Right cardiac atrium (tissue), 5 donors: Measurements from ENCODE around the gene ASXL1. TPM values are rescaled to one million over a fixed set of nuclear protein-coding genes. Genes with fewer than 3 reads are reported as not detected.
"Not testable (repeated sequence)": the region's sequence is repeated elsewhere in the genome, so short reads cannot be mapped to it uniquely, and the experiment has no call there.

Source experiments
- ATAC-seq, 2 donors: fragments of 200-7000 bp; cut with Tn5 transposase; one replicate each; pipeline versions ENCODE4 v1.8.0 to v1.9.1; 2020; ENCODE audit warnings: moderate library complexity in 2 of 2, mild to moderate bottlenecking in 1 of 2
- DNase-seq, 3 donors: peaks; one replicate each; pipeline ENCODE4 v3.0.0-alpha.2; 2020
- H3K27ac ChIP-seq: one replicate; pipeline ENCODE4 v1.5.1; 2013; ENCODE audit warnings: mild to moderate bottlenecking, low read length, control low read depth, moderate library complexity
- H3K27me3 ChIP-seq: one replicate; pipeline ENCODE4 v1.6.1; 2013; ENCODE audit not compliant: control insufficient read depth, insufficient read depth
- H3K4me1 ChIP-seq: one replicate; pipeline ENCODE4 v1.6.1; 2013; ENCODE audit warnings: low read length; ENCODE audit not compliant: control insufficient read depth, insufficient read depth
- H3K4me3 ChIP-seq: one replicate; pipeline ENCODE4 v1.5.1; 2013; ENCODE audit warnings: low read length, control low read depth
- H3K9me3 ChIP-seq: one replicate; pipeline ENCODE4 v1.6.1; 2013; ENCODE audit warnings: low read length; ENCODE audit not compliant: control insufficient read depth
- WGBS: extraction: QIAGEN DNeasy Blood & Tissue Kit; methylation state at CpG from one replicate; pipeline ENCODE4 v1.1.7; 2013; 5-methylcytosine and 5-hydroxymethylcytosine counted together
- intact Hi-C, 4 donors: fragments of 100-400 bp; cut with DNase I; formaldehyde crosslinking; loops; one replicate each; pipeline versions ENCODE4 v1.11.0 to v1.14.0; 2022 to 2023
- polyA plus RNA-seq: library from polyadenylated mRNA; stranded (reverse); fragments of 200-250 nt; gene quantifications from one replicate; pipeline ENCODE4 v1.2.3, GENCODE V29; 2013
- total RNA-seq, 4 donors: library from RNA; stranded (reverse); fragmentation: NEBNext Ultra II Directional; extraction: Animal tissue kit (Norgen Biotek cat#: 25700); gene quantifications; one replicate each; pipeline ENCODE4 v1.2.1, GENCODE V29; 2021
- donor health status: healthy with polysubstance abuse.
- donor health status: DM: no; HTN: yes; CAD: no.
- donor health status: DM: no; HTN: no; CAD: no.
- donor health status: DM: no; HTN: yes; CAD: no; lungs with severe emphysema.
- donor health status: DM: yes; HTN: yes; CAD: no.

Gene ASXL1
- total and polyA plus RNA-seq, 5 donors: 19.1 to 51.3 (median 37.0) TPM

DNA sequence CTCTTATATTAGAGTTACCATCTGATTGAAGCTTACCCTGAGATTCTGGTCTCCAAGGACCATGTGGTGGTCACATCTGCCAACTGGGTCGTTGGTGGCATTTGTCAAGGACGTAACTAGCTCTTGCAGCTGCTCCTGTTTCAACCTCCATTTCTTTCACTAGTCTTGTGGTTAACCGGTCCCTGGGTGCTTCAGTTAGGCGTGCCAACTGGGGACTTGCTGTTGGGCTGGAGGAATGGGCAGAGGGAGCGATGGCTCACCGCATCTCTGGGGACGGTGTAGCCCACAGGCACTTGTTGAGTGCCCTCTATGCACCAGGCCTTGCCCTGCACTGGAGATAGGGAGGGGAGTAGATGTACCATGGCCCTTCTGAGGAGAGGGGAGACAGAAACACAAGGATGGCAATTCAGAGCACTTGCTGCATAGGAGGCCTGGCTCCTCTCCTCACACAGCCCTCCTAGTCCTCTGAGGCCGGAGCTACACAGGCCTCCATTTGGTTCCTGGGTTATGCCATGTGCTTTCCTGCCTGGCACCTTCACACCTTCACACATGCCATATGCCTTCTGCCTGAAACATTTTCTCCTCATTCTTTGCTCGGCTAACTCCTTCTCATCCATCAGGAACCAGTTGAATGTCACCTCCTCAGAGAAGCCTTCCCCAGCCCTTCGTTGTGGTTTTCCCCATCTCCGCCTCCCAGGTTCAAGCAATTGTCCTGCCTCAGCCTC, 20.0 kb upstream of the ASXL1 start:
- no peaks in the 10 kb centered on the region for H3K27me3 ChIP-seq
- DNase-seq (no peak), ATAC-seq (no peak)
- H3K4me1 ChIP-seq: no peaks in the 10 kb centered on the region
- no peak overlapping the region for H3K27ac ChIP-seq
- H3K9me3 ChIP-seq: no peaks in the 10 kb centered on the region
- intact Hi-C loops: no loop called here
- no peak overlapping the region for H3K4me3 ChIP-seq
- WGBS: 88% methylated on average over 11 of the region's 11 CpGs

DNA sequence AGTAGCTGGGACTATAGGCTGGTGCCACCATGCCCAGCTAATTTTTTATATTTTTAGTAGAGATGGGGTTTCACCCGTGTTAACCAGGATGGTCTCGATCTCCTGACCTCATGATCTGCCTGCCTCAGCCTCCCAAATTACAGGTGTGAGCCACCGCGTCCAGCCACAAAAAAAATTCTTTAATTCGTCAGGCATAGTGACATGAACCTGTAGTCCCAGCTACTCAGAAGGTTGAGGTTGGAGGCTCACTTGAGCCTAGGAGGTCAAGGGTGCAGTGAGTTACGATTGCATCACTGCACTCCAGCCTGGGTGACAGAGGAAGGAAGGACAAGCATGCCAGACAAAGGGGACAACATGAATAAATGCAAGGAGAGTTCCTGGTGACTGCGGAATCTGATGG, 19.5 kb upstream of the ASXL1 start:
- DNase-seq (no peak), ATAC-seq (no peak)
- Histone ChIP-seq H3K9me3 (no peaks in the 10 kb centered on the region), H3K4me1 (no peaks in the 10 kb centered on the region), H3K27ac (no peak overlapping the region), H3K4me3 (no peak overlapping the region), H3K27me3 (no peaks in the 10 kb centered on the region)
- intact Hi-C loops: no loop called here
- 87% methylated on average over 7 of the region's 7 CpGs for WGBS

DNA sequence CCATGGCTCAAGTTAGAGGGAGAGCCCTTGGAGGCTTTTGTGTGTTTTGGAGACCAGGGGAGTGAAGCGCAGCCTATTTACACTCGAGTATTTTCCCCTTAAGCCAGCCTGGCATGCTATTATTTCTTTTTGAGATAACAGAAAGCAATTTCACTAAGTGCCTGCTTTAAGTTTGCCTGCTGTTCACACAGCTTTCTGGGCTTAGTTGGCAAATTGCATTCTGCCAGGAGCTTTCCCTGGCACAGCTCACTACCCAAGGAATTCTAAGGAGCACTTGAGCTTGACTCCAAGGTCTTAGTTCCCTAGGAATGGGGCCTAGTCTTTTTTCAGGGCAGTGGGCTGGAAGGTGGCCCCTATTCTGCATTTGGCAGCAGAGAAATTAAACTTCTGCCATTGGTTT, 19.0 kb upstream of the ASXL1 start:
- ATAC-seq (no peak), DNase-seq (no peak)
- 58% methylated on average over 2 of the region's 2 CpGs for WGBS
- no peaks in the 10 kb centered on the region for H3K4me1 ChIP-seq
- H3K9me3 ChIP-seq: no peaks in the 10 kb centered on the region
- intact Hi-C loops: no loop called here
- no peaks in the 10 kb centered on the region for H3K27me3 ChIP-seq
- no peak overlapping the region for H3K4me3 ChIP-seq
- no peak overlapping the region for H3K27ac ChIP-seq

DNA sequence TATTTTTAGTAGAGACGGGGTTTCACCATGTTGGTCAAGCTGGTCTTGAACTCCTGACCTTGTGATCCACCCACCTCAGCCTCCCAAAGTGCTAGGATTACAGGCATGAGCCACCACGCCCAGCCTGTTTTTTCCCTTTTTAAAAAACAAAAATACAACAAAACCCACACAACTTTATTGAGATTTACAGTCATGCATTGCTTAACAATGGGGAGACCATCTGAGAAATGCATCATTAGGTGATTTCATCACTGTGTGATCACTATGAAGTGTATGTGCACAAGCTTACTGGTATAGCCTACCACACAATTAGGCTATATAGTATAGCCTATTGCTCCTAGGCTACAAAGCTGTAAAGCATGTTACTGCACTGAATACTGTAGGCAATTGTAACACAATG, 17.1 kb upstream of the ASXL1 start:
- H3K27ac ChIP-seq, H3K27me3 ChIP-seq, intact Hi-C loops, H3K4me1 ChIP-seq, ATAC-seq, DNase-seq, H3K9me3 ChIP-seq, H3K4me3 ChIP-seq: not testable (repeated sequence)
- 98% methylated on average over 2 of the region's 2 CpGs for WGBS

DNA sequence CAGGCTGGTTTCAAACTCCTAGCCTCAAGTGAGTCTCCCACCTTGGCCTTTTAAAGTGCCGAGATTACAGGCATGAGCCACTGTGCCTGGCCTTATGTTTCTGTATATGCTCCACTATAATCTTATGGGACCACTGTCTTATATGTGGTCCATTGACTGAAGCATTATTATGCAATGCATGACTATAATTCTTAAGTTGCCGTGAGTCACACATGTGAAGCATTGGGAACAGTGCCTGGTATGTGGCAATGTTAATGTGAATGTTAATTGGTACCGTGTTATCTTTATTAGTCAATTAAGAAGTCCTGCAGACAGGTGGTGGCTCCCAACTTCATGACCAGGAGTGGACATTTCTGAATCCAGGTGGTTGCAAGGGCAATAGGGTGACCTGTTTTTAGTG, 14.7 kb upstream of the ASXL1 start:
- Histone ChIP-seq H3K27ac (no peak overlapping the region), H3K9me3 (no peaks in the 10 kb centered on the region), H3K4me1 (no peaks in the 10 kb centered on the region), H3K4me3 (no peak overlapping the region), H3K27me3 (no peaks in the 10 kb centered on the region)
- intact Hi-C loops: no loop called here
- WGBS: 89% methylated on average over 3 of the region's 3 CpGs
- DNase-seq (no peak), ATAC-seq (no peak)

DNA sequence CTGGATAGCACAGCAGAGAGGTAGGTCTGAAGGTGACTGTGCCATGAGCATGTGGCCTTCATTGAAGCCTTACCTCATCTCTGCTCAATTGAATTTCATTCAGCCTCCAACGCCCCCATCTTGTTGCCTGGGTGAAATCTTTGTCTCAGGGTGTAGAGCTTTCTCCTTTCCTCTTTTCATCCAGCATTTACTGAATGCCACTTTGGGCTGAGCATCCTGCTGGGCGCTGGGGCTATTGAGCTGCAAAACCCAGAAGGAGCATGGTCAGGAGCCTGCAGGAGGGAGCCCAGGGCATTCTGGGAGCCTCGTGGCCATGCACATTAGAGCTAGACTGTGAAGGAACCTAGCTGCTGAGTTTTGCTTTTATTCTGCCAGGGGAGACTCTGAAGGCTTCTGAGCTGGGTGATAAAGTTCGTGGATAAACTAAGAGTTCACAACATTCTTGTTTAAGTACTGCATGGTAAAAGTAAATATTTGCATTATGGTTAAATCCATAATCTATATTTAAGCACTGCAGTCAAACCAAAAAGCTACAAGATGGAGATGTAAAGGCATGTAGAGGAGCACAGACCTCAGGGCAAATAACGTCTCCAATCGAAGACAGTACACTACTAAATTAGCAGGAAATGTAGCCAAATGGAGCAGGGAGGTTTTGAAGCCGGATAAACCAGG, 13.2 kb upstream of the ASXL1 start:
- ATAC-seq: no peak
- Histone ChIP-seq H3K9me3 (no peaks in the 10 kb centered on the region), H3K4me3 (no peak overlapping the region), H3K4me1 (no peaks in the 10 kb centered on the region), H3K27ac (no peak overlapping the region), H3K27me3 (no peaks in the 10 kb centered on the region)
- 52% methylated on average over 7 of the region's 7 CpGs for WGBS
- intact Hi-C loops: no loop called here
- DNase-seq: no peak

DNA sequence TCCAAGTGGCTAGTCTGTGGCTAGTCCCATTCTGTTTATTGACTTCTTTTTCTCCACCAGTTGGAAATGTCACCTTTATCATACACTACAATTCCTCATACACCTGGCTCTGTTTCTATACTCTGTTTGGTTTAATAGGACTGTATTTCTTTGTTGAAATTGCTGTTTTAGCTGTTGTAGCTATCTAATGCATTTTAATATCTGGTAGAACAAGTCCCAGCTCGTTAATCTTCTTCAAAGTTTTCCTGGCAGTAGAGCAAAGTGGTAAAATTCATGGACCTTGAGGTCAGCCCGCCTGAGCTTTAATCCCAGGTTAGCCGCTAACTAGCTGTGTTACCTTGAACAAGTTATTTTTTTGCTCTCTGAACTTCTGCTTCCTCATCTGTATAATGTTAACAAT, 9.9 kb upstream of the ASXL1 start:
- H3K27me3 ChIP-seq: no peaks in the 10 kb centered on the region
- 89% methylated on average over 3 of the region's 3 CpGs for WGBS
- no peaks in the 10 kb centered on the region for H3K4me1 ChIP-seq
- intact Hi-C loops: no loop called here
- H3K27ac ChIP-seq: no peak overlapping the region
- no peaks in the 10 kb centered on the region for H3K9me3 ChIP-seq
- ATAC-seq (no peak), DNase-seq (no peak)
- H3K4me3 ChIP-seq: no peak overlapping the region

DNA sequence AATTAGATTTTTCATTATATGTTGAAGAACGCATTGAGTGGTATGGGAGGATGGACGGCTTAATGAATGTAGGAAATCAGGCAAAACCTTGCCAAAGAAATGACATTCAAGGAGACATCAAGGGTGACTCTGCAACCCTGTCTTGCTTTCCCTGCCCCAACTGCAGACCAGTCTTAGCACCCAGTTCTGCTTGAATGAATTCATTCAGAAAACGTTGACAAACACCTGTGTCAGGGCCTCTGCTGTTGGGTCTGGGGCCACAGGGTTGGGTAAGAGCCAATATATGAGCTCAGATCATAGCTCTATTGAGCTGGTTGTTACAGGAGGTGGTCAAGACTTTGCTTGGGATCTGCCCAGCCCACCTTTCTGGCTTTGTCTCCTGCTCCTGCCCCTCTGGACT, 7.7 kb upstream of the ASXL1 start:
- 84% methylated on average over 3 of the region's 3 CpGs for WGBS
- no peak for ATAC-seq
- intact Hi-C loops: no loop called here
- Histone ChIP-seq H3K27me3 (no peaks in the 10 kb centered on the region), H3K4me3 (no peak overlapping the region), H3K27ac (no peak overlapping the region), H3K9me3 (no peaks in the 10 kb centered on the region), H3K4me1 (no peaks in the 10 kb centered on the region)
- DNase-seq: no peak

DNA sequence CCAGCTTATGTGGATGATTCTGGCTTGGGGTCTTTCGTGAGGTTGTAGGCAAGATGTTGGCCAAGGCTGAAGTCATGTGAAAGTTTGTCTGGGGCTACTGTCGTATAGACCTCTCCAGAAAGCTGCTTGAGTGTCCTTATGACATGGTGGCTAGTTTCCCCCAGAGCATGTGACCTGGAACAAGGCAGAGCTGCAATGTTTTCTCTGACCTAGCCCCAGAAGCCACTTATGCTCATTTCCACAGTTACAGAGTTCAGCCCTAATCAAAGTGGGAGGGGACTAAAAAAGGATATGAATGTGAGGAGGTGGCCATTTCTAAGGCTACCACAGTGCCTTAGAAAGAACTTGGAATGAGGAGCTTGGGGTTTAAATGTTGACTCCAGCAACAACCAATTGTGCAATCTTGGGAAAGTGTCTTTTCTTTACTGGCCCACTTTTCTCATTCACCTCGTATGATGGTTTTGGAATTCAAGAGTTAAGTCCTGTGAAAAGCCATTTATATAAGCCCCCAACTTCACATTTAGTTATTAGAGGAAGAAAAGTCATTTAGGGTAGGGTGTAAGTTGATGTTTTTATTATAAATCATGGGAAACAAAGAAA, 5.9 kb upstream of the ASXL1 start:
- no peak for ATAC-seq
- Histone ChIP-seq H3K27me3 (no peaks in the 10 kb centered on the region), H3K9me3 (no peaks in the 10 kb centered on the region), H3K27ac (no peak overlapping the region), H3K4me3 (no peak overlapping the region), H3K4me1 (no peaks in the 10 kb centered on the region)
- 92% methylated on average over 3 of the region's 3 CpGs for WGBS
- DNase-seq: no peak
- intact Hi-C loops: no loop called here

DNA sequence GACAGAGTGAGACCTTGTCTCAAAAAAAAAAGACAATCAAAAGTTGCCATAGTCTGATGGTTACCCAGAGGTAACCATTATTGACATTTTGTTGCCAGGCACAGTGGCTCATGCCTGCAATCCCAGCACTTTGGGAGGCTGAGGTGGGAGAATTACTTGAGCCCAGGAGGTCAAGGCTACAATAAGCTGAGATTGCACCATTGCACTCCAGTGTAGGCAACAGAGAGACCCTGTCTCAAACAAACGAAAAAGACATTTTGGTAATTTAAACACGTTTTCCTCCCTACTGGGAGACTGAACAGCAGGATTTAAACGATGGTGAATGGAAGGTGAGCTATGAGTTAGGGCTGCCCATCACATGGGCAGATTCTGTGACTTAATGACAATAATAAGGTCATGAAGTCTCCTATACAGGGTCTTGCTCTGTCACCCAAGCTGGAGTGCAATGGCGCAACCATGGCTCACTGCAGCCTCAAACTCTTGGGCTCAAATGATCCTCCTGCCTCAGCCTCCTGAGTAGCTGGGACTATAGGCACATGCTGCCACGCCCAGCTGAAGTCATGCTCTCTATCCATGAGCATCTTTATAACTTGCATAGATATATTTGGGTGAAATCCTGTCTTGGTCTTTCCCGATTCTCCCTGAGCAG, 4.2 kb upstream of the ASXL1 start:
- H3K9me3 ChIP-seq: no peaks in the 10 kb centered on the region
- no peaks in the 10 kb centered on the region for H3K27me3 ChIP-seq
- H3K4me1 ChIP-seq: no peaks in the 10 kb centered on the region
- no peak overlapping the region for H3K4me3 ChIP-seq
- WGBS: 89% methylated on average over 6 of the region's 6 CpGs
- no peak overlapping the region for H3K27ac ChIP-seq
- intact Hi-C loops: no loop called here
- DNase-seq (no peak), ATAC-seq (no peak)
